GM18519 (cell line): Measurements from ENCODE around the gene SORBS2.

Experiments
- ATAC-seq: cut with Tn5 transposase; IDR thresholded peaks from one replicate; pipeline ENCODE4 v1.9.1; 2021; ENCODE audit warnings: mild to moderate bottlenecking, moderate library complexity; ENCODE audit not compliant: unreplicated experiment, low FRiP score

The SORBS2 gene

DNA sequence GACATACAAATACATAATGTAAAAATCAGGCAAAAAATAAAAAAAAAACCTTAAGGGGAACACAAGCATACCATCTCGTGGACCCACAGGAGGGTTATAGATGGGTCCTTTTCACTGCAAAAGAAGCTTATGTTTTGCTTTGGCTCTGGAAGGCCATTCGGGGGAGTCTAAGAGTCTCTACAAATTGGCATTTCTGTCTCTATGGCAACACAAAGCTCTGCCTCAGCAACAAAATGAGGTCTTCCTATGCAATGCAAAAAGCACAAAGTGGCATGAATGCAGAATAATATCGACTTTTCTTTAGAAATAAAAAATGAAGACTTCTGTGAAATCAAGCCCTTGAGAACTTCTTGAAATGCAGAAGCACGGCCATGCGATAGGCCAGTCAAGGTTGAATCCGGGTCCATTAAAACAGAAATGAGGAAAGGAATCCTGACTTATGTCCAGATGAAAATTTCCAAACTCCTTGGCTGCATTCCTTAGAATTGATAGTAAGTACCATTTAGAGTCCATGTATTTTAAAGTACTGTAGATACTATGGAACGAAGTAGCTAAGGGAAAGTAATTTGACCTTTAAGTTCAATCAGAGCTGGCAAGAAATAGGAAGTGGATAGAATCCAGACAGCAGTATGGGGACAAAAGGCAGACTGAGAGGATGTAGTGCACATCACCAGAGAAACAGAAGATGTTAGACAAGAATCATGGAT, 213.0 kb downstream of the SORBS2 start:
- no peak for ATAC-seq

DNA sequence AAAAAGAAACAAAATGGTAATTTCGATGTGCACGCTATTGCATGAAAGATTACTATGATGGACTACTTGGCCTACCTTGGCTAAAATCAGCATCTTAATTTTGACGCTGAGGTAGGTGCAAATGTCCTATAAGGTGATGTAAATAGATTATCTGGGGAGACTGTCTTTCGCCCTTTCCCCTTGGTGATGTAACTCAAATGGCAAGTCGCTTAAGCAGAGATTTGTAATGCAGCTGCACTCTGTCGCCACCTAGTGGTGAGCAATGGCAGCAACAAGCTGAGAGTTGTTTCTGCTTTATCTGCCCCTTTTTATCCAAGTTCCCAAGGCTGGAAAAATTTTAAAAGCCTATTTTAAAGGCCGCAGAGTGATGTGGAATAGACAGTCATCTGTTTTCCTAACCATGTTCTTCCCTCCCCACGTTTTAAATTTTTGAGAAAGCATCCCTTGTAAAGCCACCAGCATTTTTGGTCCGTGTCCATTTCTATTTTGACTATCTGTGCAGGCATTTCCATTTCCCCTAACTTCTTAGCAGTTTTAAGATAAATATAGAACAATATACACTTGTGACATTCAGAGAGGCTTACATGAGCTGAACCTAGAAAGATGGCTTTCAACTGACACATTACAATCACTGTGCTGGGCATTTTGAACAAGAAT, 214.3 kb downstream of the SORBS2 start:
- ATAC-seq: peak; percentile 83

GRCh38 chr4:185592845-185593488, 219.0 kb downstream of the SORBS2 start:
- no peak for ATAC-seq

GRCh38 chr4:185592438-185592837, 219.6 kb downstream of the SORBS2 start:
- no peak for ATAC-seq

GRCh38 chr4:185591679-185592141, 220.3 kb downstream of the SORBS2 start:
- no peak for ATAC-seq

- no peak for ATAC-seq
Measured at GRCh38 chr4:185590982-185591381, 221.0 kb downstream of the SORBS2 start.

- no peak for ATAC-seq
Measured at GRCh38 chr4:185589067-185589836, 222.7 kb downstream of the SORBS2 start.

DNA sequence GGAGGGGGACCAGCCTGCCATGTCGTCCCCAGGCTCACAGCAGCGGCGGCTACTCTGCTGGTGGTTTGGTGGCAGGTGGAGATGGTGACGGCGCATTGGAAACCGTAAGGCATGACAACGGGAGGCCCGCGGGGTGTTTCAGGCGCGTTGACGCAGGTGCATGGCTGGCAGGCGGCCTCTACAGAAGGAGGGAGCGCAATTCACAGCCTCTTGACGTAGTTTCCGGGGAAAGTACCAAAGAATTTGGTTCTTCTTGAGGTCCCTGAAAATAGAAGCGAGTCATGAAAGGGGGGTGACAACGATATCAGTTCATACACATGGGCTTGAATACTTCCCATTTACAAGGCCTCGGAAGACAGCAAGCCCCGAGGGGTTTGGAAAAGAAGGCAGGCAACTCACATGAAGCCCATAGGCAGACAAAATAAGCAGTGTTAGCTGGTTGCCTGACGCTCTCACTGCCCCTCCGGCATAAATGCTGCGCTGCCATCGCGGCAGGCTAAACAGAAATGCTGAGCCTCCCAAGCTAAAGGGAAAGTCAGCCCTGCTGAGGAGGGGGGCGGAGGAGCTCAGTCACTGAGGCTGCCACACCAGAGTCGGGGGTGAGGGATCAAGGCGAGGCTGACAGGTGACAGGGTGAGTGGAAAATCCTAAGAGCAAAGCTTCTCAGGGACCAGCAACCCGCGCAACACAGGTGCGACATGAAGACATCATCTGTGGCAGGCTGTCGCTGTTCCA, 224.4 kb downstream of the SORBS2 start:
- peak; percentile 93 for ATAC-seq

DNA sequence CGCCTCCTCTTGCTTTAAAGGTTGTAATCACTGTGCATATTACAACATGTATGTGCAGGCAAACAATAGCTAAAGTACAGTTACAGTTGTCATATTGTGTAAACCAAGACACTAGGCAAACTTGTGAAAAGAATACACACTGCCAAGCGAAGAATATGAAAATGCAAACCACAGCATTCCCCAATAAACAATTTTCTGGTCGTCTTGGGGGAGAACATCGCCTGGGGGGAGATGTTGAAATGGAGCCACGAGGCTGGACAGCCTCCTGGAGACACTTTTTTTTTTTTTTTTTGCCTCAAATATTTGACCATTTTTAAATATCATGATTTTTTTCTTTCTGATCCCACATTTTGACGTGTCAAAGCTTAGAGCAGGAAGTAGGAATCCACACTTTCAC, 225.0 kb downstream of the SORBS2 start:
- no peak for ATAC-seq

DNA sequence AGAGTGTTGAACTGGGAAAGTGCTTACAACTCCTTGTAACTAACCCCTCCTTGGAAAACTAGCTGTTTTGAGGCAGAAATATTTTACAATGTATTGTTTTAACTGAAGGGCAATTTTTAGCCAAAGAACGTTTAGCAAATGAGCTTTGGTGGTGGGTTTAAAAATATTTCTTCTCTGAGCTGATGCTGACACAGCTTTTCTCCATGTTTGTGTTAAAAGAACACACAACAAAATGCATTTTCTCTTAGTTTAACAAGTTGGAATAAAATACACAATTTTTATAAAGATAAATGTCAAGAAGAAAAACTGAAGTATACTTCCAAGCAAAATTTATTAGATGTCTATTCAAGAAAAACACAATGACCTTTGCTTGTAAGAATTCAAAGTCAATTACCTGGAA, 226.8 kb downstream of the SORBS2 start:
- ATAC-seq: no peak

DNA sequence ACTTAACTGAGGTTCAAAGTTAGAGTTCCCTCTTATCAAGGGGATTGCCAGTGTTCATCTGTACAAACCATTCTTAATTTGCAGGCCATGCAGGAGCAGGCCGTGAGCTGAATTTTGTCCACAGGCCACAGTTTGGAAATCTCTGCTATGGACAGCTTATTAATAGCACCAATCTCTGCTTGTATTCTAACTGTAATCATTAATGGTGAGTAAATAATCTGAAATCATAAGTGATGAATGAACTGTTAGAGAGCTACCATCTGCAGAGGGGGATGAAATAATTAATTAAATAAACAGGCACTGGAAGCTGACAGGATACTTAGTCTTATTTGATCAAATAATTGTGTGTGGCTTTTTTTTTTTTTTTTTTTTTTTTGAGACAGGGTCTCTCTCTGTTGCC, 228.2 kb downstream of the SORBS2 start:
- no peak for ATAC-seq

DNA sequence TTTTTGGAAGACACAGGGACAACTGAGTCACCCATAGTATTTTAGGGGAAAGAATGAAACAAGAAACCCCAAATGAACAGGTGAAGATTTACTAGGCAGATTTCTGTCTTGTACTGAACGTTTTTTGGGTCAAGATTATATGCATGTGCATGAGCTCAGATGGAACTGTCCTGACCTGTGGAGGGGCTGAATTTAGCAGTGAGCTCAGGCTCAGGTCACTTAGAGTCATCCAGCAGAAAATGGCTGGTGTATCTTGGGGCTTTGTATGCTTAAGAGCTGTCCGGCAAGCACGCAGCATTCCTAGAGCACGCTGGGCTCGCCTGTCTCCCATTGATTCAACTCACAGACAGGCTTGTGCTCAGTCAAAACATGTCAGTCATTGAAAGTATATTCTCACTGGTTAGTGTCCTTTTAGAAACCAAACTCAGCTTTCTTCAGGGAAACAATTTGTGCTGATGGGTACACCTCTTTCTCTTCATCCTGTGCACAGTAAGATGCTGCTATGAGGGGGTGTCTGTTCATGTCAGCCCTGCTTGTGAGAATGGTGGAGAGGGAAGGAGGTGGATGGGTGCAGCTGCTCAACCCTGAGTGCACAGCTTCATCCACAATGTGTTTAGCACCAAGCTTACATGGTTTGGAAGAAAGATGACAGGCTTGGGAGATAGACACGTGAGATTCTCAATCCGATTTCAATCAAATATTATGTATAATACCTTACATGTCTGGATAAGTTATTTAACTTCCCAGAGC, 229.2 kb downstream of the SORBS2 start:
- ATAC-seq: no peak

GRCh38 chr4:185580699-185581098, 231.3 kb downstream of the SORBS2 start:
- no peak for ATAC-seq

DNA sequence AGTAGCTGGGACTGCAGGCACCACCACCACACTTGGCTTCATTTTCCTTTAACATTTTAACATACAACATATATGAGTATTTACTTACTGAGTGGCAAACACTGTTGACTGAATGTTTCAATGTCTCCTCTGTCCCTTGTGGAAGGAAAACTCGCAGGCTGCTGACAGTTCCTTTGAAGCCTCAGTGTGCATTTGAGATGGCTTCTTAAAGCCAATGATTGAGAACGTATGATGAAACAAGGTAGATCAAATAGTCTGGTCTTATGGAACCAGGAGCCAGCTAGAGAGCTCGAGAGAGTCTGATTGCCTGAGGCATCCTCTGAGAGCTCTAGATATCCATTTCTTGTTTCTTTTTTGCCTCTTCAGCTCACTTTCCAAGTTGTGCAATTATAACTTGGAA, 233.7 kb downstream of the SORBS2 start:
- ATAC-seq: no peak

DNA sequence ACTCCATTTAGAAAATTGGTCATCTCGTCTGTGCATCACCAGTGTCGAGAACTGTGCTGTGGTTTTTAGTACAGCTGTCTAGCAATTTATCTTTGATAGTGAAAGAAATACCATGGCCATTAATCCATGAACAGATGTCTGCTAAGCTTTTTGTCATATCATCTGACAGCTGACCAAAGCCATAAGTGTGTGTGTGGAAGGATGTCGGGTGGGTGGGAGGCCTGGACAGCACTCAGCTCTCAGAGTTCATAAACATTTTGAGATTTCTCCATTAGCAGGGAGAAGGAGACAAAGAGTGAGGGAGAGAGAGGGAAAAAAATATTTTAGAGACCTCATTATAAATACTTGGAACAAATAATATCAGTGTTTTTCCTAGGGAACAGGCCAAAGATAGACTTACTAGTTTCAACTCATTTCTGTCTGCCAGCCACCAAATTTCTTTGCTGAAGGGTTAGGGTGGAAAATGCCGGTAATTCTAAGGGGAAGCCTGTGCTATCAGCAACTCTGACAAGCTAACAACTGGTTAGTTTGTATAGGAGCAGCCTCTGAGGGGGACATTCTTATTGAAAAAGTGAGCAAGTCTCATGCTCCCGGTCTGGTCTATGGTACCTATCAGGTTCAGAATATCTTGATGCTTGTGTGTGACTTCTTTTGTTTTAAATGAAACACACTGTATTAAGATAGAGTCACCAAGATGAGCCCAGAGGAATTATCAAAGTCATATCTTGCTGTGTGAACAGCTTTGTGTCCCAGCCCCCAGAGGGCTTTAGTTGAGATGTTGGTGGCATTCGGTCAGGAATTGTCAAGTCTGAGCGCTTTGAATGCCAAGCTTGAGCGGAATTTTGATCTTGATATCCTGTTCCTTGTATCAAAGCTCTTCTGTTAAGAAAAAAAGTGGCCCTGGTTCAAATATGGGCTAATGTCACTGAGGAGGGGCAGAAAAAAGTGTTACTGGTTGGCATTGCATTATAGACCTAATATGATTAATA, 234.7 kb downstream of the SORBS2 start:
- ATAC-seq: no peak

DNA sequence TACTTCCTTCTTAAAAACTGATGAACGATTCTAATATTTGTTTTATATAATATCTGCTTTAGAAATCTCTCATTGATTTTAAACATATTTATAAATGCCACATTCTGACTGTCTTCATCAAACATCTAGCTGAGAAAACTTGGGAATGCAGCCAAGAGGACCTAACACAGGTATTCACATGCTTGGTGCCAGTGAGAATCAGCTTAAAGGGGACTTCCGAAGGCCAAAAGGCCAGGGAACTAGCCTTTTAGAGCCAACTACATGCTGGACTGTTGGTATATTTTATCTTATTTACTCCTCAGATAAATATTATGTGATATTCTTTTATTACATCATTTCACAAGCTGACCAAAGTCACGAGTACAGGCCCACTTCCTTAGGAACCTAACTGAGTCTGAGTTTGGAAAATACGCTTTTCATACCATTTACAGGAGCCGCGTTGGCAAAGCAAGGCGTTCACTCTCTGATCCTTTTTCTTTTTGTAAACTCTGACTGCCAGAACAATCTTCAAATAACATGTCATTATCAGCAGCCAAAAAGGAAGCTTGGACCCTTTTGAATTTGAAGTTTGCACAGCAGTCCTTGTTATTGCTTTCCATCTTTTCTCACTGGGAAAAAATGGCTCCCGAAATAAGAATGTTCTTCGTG, 235.6 kb downstream of the SORBS2 start:
- no peak for ATAC-seq

- no peak for ATAC-seq
Measured at GRCh38 chr4:185573651-185574199, 238.3 kb downstream of the SORBS2 start.

GRCh38 chr4:185570727-185571126, 241.3 kb downstream of the SORBS2 start:
- ATAC-seq: no peak
